ENCODE measurements around the gene XPNPEP2.

XPNPEP2 gene, protein sequence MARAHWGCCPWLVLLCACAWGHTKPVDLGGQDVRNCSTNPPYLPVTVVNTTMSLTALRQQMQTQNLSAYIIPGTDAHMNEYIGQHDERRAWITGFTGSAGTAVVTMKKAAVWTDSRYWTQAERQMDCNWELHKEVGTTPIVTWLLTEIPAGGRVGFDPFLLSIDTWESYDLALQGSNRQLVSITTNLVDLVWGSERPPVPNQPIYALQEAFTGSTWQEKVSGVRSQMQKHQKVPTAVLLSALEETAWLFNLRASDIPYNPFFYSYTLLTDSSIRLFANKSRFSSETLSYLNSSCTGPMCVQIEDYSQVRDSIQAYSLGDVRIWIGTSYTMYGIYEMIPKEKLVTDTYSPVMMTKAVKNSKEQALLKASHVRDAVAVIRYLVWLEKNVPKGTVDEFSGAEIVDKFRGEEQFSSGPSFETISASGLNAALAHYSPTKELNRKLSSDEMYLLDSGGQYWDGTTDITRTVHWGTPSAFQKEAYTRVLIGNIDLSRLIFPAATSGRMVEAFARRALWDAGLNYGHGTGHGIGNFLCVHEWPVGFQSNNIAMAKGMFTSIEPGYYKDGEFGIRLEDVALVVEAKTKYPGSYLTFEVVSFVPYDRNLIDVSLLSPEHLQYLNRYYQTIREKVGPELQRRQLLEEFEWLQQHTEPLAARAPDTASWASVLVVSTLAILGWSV

GRCh38 chrX:129738466-129739308 lies at the start of gene XPNPEP2:
Gene XPNPEP2 (plus strand): TSS chrX:129738979. CDS start chrX:129739214, 235 bp downstream.
- Histone ChIP-seq H2AFZ (ENCODE audit: low read depth) (no peak within 1 kb of the TSS), H3K27me3 (ENCODE audit: insufficient read depth, low read depth) (no peaks in the 10 kb centered on the region), H4K20me1 (ENCODE audit: insufficient read depth) (no peaks in the 10 kb centered on the region), H3K27ac (no peak within 1 kb of the TSS), H3K4me3 (IDR thresholded peaks at IDR 0.05; ENCODE audit: insufficient read depth, low read depth, low read length) (no peak within 1 kb of the TSS), H3K9ac (no peak within 1 kb of the TSS), H3K4me1 (ENCODE audit: low read depth, poor library complexity, severe bottlenecking) (no peaks in the 10 kb centered on the region), H3K79me2 (ENCODE audit: insufficient read depth, low read depth) (no peaks in the 10 kb centered on the region), H3K4me2 (no peak within 1 kb of the TSS), H3K36me3 (ENCODE audit: insufficient read depth) (no peaks in the 10 kb centered on the region)
- TF ChIP-seq CTCF (conservative IDR thresholded peaks at IDR 0.05; ENCODE audit: low read depth, low read length): no peak

GRCh38 chrX:129689796-129690195 lies 49.0 kb upstream of the XPNPEP2 start:
- H4K20me1 ChIP-seq (ENCODE audit: insufficient read depth): no peaks in the 10 kb centered on the region
- no peak overlapping the region for H2AFZ ChIP-seq (ENCODE audit: low read depth)
- H3K9ac ChIP-seq: no peak overlapping the region
- no peak overlapping the region for H3K27ac ChIP-seq
- H3K36me3 ChIP-seq (ENCODE audit: insufficient read depth): no peaks in the 10 kb centered on the region
- H3K27me3 ChIP-seq (ENCODE audit: insufficient read depth, low read depth): no peaks in the 10 kb centered on the region
- no peak overlapping the region for H3K4me3 ChIP-seq (IDR thresholded peaks at IDR 0.05; ENCODE audit: insufficient read depth, low read depth, low read length)
- no peak overlapping the region for H3K4me2 ChIP-seq
- H3K79me2 ChIP-seq (ENCODE audit: insufficient read depth, low read depth): no peaks in the 10 kb centered on the region
- no peaks in the 10 kb centered on the region for H3K4me1 ChIP-seq (ENCODE audit: low read depth, poor library complexity, severe bottlenecking)
- no peak for TF ChIP-seq CTCF (conservative IDR thresholded peaks at IDR 0.05; ENCODE audit: low read depth, low read length)

DNA sequence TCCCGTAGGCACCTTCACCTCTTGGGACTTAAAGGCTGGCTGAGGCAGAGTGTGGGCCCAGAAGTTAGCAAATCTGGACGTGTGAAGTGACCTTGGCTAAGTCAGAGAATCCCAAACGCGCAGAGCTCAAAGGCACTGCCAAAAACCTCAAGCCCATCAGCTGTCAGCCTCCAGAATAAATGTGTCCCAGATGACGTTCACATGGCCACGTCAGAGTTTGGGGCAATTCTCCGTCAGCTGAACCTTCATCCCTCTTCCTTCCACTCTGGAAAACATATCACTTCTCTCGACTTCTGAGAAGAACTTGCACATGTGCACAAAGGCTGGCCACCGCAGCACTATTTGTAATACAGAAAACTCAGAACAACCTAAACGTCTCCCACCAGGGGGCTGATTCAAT lies 48.3 kb upstream of the XPNPEP2 start:
- no peaks in the 10 kb centered on the region for H3K79me2 ChIP-seq (ENCODE audit: insufficient read depth, low read depth)
- no peak overlapping the region for H3K4me3 ChIP-seq (IDR thresholded peaks at IDR 0.05; ENCODE audit: insufficient read depth, low read depth, low read length)
- H3K27ac ChIP-seq: no peak overlapping the region
- no peak for TF ChIP-seq CTCF (conservative IDR thresholded peaks at IDR 0.05; ENCODE audit: low read depth, low read length)
- H3K9ac ChIP-seq: no peak overlapping the region
- H3K36me3 ChIP-seq (ENCODE audit: insufficient read depth): no peaks in the 10 kb centered on the region
- no peaks in the 10 kb centered on the region for H3K4me1 ChIP-seq (ENCODE audit: low read depth, poor library complexity, severe bottlenecking)
- no peaks in the 10 kb centered on the region for H4K20me1 ChIP-seq (ENCODE audit: insufficient read depth)
- H3K27me3 ChIP-seq (ENCODE audit: insufficient read depth, low read depth): no peaks in the 10 kb centered on the region
- H3K4me2 ChIP-seq: no peak overlapping the region
- H2AFZ ChIP-seq (ENCODE audit: low read depth): no peak overlapping the region

DNA sequence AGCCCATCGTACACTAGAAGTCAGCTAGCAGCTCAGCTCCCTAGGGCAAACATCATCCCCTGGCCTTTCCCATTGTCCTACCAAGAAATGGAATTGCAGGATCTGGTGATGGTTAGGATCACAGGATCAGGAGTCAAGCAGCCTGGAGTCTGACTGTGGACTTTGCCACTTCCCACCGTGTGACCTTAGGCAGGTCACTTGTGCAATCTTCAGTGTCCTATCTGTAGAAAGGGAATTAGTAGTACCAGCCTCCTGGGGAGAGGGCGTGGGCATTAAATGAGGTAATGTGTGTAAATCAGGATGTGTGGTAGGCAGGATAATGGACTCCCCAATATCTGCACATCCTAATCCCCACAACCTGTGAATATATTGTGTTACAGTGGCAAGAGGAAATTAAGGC lies 45.4 kb upstream of the XPNPEP2 start:
- Histone ChIP-seq H3K4me1 (ENCODE audit: low read depth, poor library complexity, severe bottlenecking) (no peaks in the 10 kb centered on the region), H3K4me3 (IDR thresholded peaks at IDR 0.05; ENCODE audit: insufficient read depth, low read depth, low read length) (no peak overlapping the region), H3K27me3 (ENCODE audit: insufficient read depth, low read depth) (no peaks in the 10 kb centered on the region), H3K4me2 (no peak overlapping the region), H3K79me2 (ENCODE audit: insufficient read depth, low read depth) (no peaks in the 10 kb centered on the region), H4K20me1 (ENCODE audit: insufficient read depth) (no peaks in the 10 kb centered on the region), H2AFZ (ENCODE audit: low read depth) (no peak overlapping the region), H3K36me3 (ENCODE audit: insufficient read depth) (no peaks in the 10 kb centered on the region), H3K27ac (no peak overlapping the region), H3K9ac (no peak overlapping the region)
- TF ChIP-seq CTCF (conservative IDR thresholded peaks at IDR 0.05; ENCODE audit: low read depth, low read length): no peak

Measured in KMS-11 (cell line).